ENCODE results near the gene SDS.

DNA sequence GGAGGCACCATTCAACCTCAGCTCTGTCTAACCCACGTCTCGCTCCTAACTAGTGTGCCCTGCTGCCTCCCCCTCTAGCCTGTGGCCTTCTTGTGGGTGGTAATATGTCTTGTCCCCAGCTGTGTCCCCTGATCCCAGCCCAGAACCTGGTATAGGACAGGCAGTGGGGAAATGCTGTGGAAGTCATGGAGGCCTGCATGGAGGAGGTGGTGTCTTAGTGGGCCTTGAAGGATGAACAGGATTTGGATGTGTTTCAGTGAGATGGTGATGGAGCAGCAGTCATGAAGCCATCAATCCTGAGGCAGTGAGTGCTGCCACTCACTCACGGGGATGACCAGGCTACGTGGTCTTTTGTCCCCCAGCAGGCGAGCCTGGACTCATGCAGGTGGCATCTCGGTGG lies 31.9 kb downstream of the SDS start:
- TF ChIP-seq POLR2AphosphoS5 (IDR thresholded peaks at IDR 0.05; ENCODE audit: insufficient read depth in 1 of 2, low read depth in 1 of 2) = no peak
- TF ChIP-seq POLR2A (IDR thresholded peaks at IDR 0.05) = no peak
- TF ChIP-seq, protein P1, sequence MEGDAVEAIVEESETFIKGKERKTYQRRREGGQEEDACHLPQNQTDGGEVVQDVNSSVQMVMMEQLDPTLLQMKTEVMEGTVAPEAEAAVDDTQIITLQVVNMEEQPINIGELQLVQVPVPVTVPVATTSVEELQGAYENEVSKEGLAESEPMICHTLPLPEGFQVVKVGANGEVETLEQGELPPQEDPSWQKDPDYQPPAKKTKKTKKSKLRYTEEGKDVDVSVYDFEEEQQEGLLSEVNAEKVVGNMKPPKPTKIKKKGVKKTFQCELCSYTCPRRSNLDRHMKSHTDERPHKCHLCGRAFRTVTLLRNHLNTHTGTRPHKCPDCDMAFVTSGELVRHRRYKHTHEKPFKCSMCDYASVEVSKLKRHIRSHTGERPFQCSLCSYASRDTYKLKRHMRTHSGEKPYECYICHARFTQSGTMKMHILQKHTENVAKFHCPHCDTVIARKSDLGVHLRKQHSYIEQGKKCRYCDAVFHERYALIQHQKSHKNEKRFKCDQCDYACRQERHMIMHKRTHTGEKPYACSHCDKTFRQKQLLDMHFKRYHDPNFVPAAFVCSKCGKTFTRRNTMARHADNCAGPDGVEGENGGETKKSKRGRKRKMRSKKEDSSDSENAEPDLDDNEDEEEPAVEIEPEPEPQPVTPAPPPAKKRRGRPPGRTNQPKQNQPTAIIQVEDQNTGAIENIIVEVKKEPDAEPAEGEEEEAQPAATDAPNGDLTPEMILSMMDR (IDR thresholded peaks at IDR 0.05) = no peak

All from vagina (tissue), 2 donors.